NCI-H510A treated with DMSO at 0.1 percent for 48 hours (cell line): ENCODE results near the gene TRAPPC2L.
"Not testable (repeated sequence)": the region's sequence is repeated elsewhere in the genome, so short reads cannot be mapped to it uniquely, and the experiment has no call there.

Experiments
- DNase-seq: peaks from one replicate; lab custom pipeline; 2025; lab: John Stamatoyannopoulos, UW

The TRAPPC2L gene

GRCh38 chr16:88893127-88893968 is 36.4 kb downstream of the TRAPPC2L start:
- no peak for DNase-seq

GRCh38 chr16:88894266-88894665 is 37.3 kb downstream of the TRAPPC2L start:
- not testable (repeated sequence) for DNase-seq

GRCh38 chr16:88894681-88895300 is 37.9 kb downstream of the TRAPPC2L start:
- no peak for DNase-seq

GRCh38 chr16:88895335-88895734 is 38.4 kb downstream of the TRAPPC2L start:
- DNase-seq, result no peak

GRCh38 chr16:88896238-88897070 is 39.5 kb downstream of the TRAPPC2L start:
- DNase-seq, result no peak

- no peak for DNase-seq
These were observed 40.9 kb downstream of the TRAPPC2L start for GRCh38 chr16:88897696-88898425.

GRCh38 chr16:88899901-88900661 is 43.2 kb downstream of the TRAPPC2L start:
- no peak for DNase-seq

GRCh38 chr16:88900662-88901052 is 43.7 kb downstream of the TRAPPC2L start:
- no peak for DNase-seq

GRCh38 chr16:88901718-88902337 is 44.9 kb downstream of the TRAPPC2L start:
- no peak for DNase-seq

- DNase-seq, result no peak
These were observed 45.8 kb downstream of the TRAPPC2L start for GRCh38 chr16:88902744-88903143.

- DNase-seq, result no peak
These were observed 46.3 kb downstream of the TRAPPC2L start for GRCh38 chr16:88903267-88903666.

GRCh38 chr16:88904676-88905365 is 47.9 kb downstream of the TRAPPC2L start:
- no peak for DNase-seq

GRCh38 chr16:88905563-88905962 is 48.6 kb downstream of the TRAPPC2L start:
- DNase-seq, result no peak

GRCh38 chr16:88906020-88906419 is 49.1 kb downstream of the TRAPPC2L start:
- DNase-seq, result no peak

- no peak for DNase-seq
These were observed 49.7 kb downstream of the TRAPPC2L start for GRCh38 chr16:88906535-88907105.

- DNase-seq, result no peak
These were observed 50.8 kb downstream of the TRAPPC2L start for GRCh38 chr16:88907768-88908167.

GRCh38 chr16:88908307-88908706 is 51.4 kb downstream of the TRAPPC2L start:
- DNase-seq, result no peak

GRCh38 chr16:88909431-88910210 is 52.7 kb downstream of the TRAPPC2L start:
- no peak for DNase-seq
